Hepatocyte (in vitro differentiated cells): Measurements from ENCODE around the gene AP1S3.

Experiments
- EZH2phosphoT487 ChIP-seq: fragments of 200-600 bp; sonication (generic); IDR thresholded peaks from one replicate; pipeline ENCODE4 v1.6.1; 2018; ENCODE audit warnings: antibody characterized with exemption, mild to moderate bottlenecking, low read depth, moderate library complexity; ENCODE audit not compliant: unreplicated experiment, severe bottlenecking
- TF ChIP-seq, protein P1 (sequence below): fragments of 200-600 bp; sonication (generic); IDR thresholded peaks from 2 replicates; pipeline ENCODE4 v1.5.1; 2016; ENCODE audit warnings: antibody characterized with exemption, mild to moderate bottlenecking; ENCODE audit not compliant: poor library complexity

DNA sequence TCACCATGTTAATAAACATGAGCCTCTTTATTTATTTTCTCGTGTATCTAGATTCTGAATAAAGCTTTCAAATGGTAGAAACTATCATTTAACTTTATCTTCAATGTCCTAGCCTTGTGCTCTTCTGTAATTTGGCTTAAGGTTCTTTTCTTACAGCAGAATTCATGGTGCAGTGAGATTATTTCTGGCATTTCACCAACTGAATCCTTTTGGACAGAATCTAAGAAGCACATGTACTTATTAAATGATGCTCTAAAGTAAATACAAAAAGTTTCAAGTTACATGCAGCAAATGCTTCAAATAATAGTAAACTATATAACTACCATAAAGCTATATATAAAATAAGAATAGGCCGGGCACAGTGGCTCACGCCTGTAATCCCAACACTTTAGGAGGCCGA is 65.9 kb downstream of the AP1S3 start:
- TF ChIP-seq, protein P1, sequence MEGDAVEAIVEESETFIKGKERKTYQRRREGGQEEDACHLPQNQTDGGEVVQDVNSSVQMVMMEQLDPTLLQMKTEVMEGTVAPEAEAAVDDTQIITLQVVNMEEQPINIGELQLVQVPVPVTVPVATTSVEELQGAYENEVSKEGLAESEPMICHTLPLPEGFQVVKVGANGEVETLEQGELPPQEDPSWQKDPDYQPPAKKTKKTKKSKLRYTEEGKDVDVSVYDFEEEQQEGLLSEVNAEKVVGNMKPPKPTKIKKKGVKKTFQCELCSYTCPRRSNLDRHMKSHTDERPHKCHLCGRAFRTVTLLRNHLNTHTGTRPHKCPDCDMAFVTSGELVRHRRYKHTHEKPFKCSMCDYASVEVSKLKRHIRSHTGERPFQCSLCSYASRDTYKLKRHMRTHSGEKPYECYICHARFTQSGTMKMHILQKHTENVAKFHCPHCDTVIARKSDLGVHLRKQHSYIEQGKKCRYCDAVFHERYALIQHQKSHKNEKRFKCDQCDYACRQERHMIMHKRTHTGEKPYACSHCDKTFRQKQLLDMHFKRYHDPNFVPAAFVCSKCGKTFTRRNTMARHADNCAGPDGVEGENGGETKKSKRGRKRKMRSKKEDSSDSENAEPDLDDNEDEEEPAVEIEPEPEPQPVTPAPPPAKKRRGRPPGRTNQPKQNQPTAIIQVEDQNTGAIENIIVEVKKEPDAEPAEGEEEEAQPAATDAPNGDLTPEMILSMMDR = no peak
- no peak for TF ChIP-seq EZH2phosphoT487
